IPS-NIHi11 (cell line): ENCODE results near the gene CNGB1.
"Not testable (repeated sequence)": the region's sequence is repeated elsewhere in the genome, so short reads cannot be mapped to it uniquely, and the experiment has no call there.

Experiments
- DNase-seq: peaks from one replicate; pipeline ENCODE4 v3.0.0; 2012; ENCODE audit warnings: mixed read lengths, low spot score

Gene CNGB1

DNA sequence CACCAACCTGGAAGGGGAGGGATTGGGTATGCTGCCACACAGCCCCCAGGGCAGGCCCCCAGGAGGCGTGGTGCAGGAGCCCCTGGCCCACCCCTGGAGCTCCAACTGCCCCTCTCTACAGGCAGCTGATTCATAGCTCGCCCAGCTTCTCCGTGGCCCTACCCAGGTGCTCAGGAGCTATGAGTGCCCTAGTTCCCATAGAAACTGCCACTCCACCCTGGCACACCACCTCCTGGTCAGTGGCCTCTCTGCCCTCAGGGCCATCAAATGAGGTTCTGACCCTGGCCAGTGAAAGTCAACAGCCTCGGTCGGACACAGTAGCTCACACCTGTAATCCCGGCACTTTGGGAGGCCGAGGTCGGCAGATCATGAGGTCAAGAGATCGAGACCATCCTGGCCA, 18.0 kb downstream of the CNGB1 start:
- no peak for DNase-seq

- no peak for DNase-seq
Observed at GRCh38 chr16:57951204-57951960, 19.5 kb downstream of the CNGB1 start.

DNA sequence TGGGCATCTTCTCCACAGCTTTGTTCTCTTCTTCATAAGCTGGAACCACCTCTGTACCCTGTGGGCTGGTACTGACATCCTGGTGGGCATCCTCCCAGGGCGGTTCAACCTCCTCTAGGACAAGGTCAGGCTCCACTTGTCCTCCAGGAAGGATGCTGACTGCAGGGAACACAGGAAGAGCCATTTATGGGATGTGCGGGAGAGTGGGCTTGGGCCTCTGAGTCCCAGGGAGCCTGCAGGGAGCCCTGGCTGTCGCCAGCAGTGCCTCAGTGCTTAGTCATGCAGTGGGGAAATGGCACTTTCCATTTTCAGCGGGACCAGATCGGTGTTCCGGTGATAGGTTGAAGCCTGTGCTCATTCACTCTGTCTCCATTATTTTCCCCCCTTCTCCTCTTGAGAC, 20.5 kb downstream of the CNGB1 start:
- no peak for DNase-seq

DNA sequence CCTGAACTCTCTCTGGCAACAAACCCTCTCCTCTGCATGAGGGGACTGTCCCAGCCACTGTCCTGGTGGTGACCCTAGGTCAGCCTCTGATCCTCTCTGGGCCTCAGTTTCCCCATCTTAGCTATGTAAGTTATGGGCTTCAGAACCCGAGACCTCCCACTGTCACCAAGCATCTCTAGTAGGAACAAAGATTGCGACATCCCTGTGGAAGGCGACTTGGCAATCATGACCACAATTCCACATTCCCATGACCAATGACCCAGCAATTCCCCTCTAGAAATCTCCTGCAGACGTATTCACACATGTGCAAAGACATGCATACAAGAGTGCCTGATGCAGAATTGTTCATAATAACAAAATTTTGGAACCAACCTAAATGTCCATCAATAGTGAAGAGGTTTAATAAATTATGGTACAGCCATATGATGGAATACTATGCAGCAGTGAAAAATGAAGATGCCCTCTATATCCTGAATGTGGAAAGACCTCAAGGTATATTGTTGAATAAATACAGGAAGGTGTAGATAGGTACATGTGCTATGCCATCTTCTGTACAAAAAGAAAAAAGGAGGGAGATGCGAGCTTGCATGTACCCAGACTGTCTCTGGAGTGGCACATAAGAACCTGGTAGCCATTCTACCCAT, 21.2 kb downstream of the CNGB1 start:
- DNase-seq: no peak

DNA sequence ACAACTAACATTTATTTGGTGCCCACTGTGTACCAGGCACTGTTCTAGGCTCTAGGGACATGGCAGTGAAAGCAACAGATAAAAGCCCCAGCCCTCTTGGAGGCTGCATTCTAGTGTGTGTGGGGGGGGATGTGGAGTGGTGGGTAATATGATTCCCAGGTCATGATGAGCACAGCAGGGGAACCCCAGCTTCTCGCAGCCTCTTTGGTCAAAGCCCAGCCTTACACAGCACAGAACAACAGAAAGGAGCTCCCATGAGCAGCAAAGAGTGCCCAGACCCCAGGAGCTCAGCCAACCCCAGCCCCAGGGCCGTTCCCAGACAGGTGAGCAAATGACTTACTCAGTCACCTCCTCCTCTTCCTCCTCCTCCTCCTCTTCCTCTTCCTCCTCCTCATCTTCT, 21.9 kb downstream of the CNGB1 start:
- peak; percentile 76 for DNase-seq

- DNase-seq: no peak
Observed at GRCh38 chr16:57948027-57948426, 22.9 kb downstream of the CNGB1 start.

DNA sequence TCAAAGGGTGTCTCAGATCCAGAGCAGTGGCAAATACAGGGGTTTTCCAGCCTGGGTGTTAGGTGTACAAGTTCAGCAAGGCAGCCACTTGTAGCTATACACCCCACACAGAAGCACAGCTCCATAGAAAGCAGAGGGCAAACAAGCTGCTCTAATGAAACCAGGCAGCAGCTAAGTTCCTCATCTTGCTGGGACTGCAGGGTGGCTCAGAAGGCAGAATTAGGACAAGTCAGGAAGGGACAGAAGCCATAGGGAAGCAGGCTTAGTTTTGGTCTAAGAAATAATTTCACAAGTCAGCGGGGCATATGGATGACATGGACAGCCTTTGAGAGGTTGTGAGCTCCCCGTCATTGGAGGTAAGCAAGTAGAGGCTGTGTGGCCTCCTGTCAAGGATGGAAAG, 23.7 kb downstream of the CNGB1 start:
- DNase-seq: no peak

- DNase-seq: no peak
Observed at GRCh38 chr16:57946181-57946801, 24.6 kb downstream of the CNGB1 start.

DNA sequence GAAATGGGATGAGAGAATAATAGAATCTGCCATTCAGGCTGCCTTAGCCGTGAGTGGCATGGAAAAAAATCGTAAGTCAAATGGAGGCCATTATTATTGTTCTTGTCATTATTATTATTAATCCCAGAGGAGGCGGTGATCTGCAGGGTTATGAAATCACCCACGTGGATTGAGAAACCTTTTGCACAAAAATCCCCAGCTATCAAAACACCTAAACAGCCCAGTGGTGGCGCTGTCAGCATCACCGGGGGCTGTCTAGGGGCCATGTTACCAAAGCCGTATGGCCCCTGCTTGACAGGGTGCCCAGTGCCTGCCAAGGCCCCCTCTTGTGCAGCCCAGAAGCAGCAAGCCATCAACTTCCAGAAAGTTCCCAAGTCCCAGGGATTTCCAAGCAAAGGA, 25.2 kb downstream of the CNGB1 start:
- no peak for DNase-seq

DNA sequence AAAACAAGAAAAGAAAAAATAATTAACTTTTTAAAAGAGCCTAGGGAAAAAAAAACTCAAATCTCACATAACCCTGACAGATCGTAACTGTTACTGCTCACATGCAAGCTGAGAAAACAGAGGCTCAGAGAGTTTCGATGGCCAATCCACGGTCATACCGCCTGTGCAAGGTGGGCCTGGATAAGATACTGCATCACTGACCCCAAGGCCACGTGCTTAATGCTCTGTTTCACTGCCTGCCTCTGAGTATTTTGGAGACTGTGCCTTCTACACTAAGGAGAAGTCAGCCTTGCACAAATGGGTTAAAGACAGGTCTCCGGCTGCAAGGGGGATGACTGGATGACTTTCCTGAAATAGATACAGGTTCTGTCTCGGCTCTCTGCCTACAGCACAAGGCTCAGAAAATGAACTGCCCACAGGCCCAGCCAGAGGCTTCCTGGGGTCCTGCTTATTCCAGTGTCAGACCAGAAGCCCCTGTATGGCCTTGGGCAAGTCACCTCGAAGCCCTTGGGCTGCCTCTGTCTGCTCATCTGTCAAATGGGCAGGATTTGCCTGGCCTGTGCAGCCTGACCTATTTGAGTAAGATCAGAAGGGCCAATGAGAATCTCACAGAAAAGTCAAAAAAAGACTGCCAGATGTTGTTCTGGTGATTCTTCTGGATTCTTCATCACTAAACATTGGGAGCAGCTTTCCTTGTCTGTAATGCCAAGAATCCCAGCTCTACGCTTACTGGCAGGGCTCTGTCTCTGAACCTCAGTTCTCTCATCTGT, 25.8 kb downstream of the CNGB1 start:
- DNase-seq: no peak

DNA sequence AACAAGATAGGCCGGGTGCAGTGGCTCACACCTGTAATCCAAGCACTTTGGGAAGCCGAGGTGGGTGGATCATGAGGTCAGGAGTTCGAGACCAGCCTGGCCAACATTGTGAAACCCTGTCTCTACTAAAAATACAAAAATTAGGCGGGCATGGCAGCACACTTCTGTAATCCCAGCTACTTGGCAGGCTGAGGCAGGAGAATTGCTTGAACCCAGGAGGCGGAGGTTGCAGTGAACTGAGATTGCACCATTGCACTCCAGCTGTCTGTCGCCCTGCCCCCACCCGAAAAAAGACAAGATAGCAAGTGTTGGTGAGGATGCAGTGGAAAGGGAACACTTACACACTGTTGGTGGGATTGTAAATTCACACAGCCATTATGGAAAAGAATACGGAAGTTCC, 27.5 kb downstream of the CNGB1 start:
- not testable (repeated sequence) for DNase-seq

- DNase-seq: not testable (repeated sequence)
Observed at GRCh38 chr16:57941901-57942300, 29.0 kb downstream of the CNGB1 start.

DNA sequence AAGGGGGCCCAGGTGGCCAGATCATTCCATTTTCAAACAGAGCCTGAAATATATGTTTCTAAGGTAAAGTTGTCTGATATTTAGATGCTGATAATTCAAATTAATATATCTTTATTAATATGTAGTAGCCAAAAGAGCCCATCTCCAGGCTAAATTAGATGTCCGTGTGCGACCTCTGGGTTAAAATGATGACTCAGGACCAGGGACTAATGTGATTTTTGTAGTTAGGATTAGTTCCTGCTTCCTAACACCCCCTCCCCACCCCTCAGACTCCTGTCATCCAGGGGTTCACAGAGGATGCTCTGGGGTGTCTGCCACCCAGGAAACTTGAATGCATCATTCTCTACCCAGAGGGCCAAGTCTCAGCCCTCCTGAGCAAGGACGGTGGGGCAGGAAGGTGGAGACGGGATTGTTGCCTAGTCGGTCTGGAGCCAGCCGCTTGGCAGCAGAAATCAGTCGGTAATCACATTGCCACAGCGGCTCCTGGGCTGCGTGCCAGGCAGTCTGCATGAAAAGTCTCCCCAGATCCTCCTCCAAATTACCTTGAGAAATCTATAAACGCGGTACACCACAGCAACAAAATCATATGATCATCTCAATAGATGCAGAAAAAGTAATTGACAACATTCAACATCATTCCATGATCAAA, 29.8 kb downstream of the CNGB1 start:
- DNase-seq: no peak

- DNase-seq: no peak
Observed at GRCh38 chr16:57940382-57940966, 30.5 kb downstream of the CNGB1 start.

GRCh38 chr16:57939872-57940224, 31.1 kb downstream of the CNGB1 start:
- no peak for DNase-seq

DNA sequence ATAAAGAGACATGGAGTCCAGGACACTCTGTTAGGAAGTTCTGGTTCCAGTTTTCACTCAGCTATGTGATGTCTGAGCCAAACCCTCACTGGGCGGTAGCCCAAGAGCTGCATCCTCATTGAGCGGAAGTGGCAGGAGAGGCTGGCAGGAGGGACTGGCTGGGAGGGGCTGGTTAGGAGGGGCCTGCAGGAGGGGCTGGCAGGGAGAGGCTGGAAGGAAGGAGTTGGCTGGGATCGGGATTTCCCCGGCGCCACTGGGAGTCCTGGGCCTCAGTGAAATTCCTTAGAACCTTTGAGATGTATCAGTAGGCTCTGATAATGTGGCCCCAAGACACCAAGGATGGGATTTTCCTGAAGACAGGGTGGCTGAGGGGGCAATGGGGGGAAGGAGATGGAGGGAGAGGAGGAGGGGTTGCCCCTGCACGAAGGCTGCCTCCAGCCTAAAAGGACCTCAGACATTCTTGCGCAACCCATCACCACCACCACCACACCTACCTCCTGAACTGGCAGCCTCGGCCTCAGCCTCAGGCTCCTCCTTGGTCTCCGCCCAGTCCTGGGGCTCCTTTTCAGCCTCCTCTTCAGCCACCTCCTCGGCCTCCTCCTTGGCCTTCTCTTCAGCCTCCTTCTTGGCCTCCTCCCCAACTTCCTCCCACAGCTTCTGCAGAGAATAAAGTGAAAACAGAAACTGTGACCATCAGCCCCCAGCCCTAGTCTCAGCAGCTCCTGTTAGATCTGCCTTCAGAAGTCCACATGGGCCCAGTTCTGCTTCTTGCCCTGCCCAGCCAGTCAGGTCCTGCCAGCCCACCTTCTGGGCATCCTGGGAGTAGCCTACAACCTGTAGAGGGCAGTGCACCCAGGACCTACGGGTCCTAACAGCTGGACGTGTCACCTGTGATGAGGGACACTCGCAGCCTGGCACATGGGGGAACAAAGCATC, 31.7 kb downstream of the CNGB1 start:
- DNase-seq: no peak

DNA sequence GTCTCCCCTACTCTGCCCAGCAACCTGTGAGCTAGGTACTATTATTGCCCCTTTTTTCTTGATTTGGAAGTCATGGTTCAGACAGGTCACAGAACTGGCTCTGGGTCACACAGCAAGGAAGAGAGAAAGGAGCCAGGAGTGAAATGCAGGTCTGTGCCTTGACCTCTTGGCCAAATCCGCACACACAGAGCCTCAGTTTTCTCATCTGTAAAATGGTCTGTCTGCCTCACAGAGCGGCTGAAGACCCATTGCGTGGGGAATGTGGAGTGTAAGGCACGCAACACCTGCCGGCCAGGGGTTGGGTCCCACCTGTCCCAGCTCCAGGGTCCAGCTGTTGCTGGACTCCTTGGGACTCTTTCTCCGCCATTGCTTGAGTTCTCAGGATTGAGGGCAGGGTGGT, 32.4 kb downstream of the CNGB1 start:
- DNase-seq: no peak

DNA sequence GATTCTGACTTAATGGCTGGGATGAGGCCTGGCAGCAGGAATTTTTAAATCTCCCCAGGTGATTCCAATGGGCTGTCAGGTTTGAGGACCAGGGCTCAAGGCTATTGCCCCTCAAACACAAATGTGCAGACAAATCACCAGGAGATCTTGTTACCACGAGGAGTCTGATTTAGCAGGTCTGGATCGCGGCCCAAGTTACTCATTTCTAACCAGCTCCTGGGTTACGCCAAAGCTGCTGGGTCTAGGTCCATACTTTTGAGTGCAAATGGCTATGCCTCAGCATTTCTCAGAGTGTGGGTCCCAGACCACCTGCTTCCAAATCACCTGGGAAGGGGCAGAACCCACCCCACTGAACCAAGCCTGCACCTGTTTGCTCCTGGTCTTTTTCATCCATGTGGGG, 33.1 kb downstream of the CNGB1 start:
- no peak for DNase-seq

- no peak for DNase-seq
Observed at GRCh38 chr16:57935904-57936303, 35.0 kb downstream of the CNGB1 start.

DNA sequence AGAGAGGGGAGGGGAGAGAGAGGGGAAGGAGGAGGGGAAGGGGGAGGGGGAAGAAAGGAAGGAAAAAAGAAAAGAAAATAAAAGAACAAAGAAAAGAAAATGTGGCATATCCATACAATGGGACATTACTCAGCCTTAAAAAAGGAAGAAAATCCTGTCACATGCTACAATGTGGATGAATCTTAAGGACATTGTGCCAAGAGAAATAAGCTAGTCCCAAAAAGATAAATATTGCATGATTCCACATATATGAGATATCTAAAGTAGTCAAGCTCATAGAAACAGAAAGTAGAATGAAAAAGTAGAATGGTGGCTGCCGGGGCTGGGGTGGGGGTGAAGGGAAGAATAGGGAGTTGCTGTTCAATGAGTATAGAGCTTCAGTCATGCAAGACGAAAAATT, 40.4 kb downstream of the CNGB1 start:
- no peak for DNase-seq

GRCh38 chr16:57929250-57929649, 41.7 kb downstream of the CNGB1 start:
- DNase-seq: no peak
